ENCODE measurements around the gene PDCL2.

DNA sequence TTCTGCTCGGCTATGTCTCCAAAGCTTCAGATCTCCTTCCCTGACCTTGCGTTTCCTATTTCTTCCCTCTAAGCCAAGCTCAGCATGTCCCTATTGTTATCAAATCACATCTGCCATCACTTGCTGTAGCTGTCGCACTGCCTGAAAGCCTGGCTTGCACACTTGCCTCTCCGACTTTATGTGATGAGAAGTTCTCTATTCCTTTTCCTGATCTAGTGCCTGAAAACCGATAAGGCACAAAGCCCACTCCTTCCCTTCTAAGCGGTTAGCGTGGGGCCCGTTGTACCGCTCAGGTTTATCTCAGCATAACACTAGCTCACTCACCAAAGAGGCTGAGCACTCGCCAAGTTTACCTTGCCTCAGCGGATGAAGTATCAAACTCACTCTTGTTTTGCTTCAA is 43.2 kb upstream of the PDCL2 start:
- TF ChIP-seq CTCF (IDR thresholded peaks at IDR 0.05 in 8 of 11, conservative IDR thresholded peaks at IDR 0.05 in 3 of 11) (no peak), POLR2AphosphoS5 (IDR thresholded peaks at IDR 0.05) (no peak)

Data from spleen (tissue), 7 donors.